A673 (cell line): ENCODE data around the gene VIPR1. TPM values are rescaled to one million over a fixed set of nuclear protein-coding genes. Genes with fewer than 3 reads are reported as not detected.

Source experiments
- BruUV-seq: library from RNA; stranded (reverse); fragments of 400-500 nt; replicated peaks from 2 replicates; lab custom pipeline; 2021; lab: Mats Ljungman, UMichigan
- CTCF ChIA-PET: fragments of 300-600 bp; sonication (Branson Sonifier 250); formaldehyde crosslinking; loops from one replicate; lab custom pipeline; 2022; ENCODE audit warnings: antibody characterized with exemption; lab: Charles Lee
- POLR2A ChIA-PET: fragments of 300-600 bp; sonication (Branson Sonifier 250); formaldehyde crosslinking; loops from one replicate; lab custom pipeline; 2022; ENCODE audit warnings: antibody characterized with exemption; ENCODE audit not compliant: low non-redundant PET; lab: Charles Lee
- DNase-seq: peaks from one replicate; pipeline ENCODE4 v3.0.0-alpha.2; 2015; ENCODE audit warnings: low spot score
- H3K27ac ChIP-seq: fragments of 200-600 bp; sonication (generic); 2 replicates; pipeline ENCODE4 v1.5.1; 2016; ENCODE audit warnings: mixed run types, low read depth, mild to moderate bottlenecking, mixed read lengths, antibody characterized with exemption, low read length; ENCODE audit not compliant: poor library complexity, severe bottlenecking
- H3K27me3 ChIP-seq: fragments of 200-600 bp; sonication (generic); replicated peaks from 2 replicates; pipeline ENCODE4 v1.6.1; 2017; ENCODE audit warnings: mixed run types, low read depth, mild to moderate bottlenecking, mixed read lengths, antibody characterized with exemption, low read length; ENCODE audit not compliant: insufficient read depth, poor library complexity
- H3K36me3 ChIP-seq: fragments of 200-600 bp; sonication (generic); 2 replicates; pipeline ENCODE4 v1.6.1; 2016; ENCODE audit warnings: mixed run types, mild to moderate bottlenecking, mixed read lengths, antibody characterized with exemption, low read length; ENCODE audit not compliant: insufficient read depth, poor library complexity, severe bottlenecking
- H3K4me1 ChIP-seq: fragments of 200-600 bp; sonication (generic); 2 replicates; pipeline ENCODE4 v1.6.1; 2017; ENCODE audit warnings: mixed run types, mild to moderate bottlenecking, mixed read lengths, antibody characterized with exemption, low read length; ENCODE audit not compliant: insufficient read depth, poor library complexity, severe bottlenecking
- H3K4me3 ChIP-seq: fragments of 200-600 bp; sonication (generic); 2 replicates; pipeline ENCODE4 v1.5.1; 2016; ENCODE audit warnings: low read depth, mixed run types, mild to moderate bottlenecking, mixed read lengths, low read length; ENCODE audit not compliant: poor library complexity, severe bottlenecking
- H3K9me3 ChIP-seq: fragments of 200-600 bp; sonication (generic); 2 replicates; pipeline ENCODE4 v1.6.1; 2016; ENCODE audit warnings: mixed run types, low read depth, mild to moderate bottlenecking, mixed read lengths, antibody characterized with exemption, low read length; ENCODE audit not compliant: poor library complexity, severe bottlenecking
- EZH2 ChIP-seq: fragments of 200-600 bp; sonication (generic); IDR thresholded peaks from 2 replicates; pipeline ENCODE4 v1.6.1; 2017; ENCODE audit warnings: borderline replicate concordance, low read depth, mild to moderate bottlenecking, mixed read lengths, antibody characterized with exemption, low read length; ENCODE audit not compliant: poor library complexity, severe bottlenecking
- intact Hi-C: fragments of 100-400 bp; cut with micrococcal nuclease; formaldehyde crosslinking; loops from one replicate; pipeline ENCODE4 v1.10.0; 2022; ENCODE audit not compliant: unreplicated experiment
- total RNA-seq: library from RNA; stranded (reverse); gene quantifications from 2 replicates; pipeline ENCODE4 v1.2.3, GENCODE V29; 2021
- TF ChIP-seq, protein P1 (sequence below): fragments of 300-800, 200-600 bp; sonication (generic); conservative IDR thresholded peaks from 2 replicates; pipeline ENCODE4 v1.5.1; 2017; ENCODE audit warnings: low read depth, mild to moderate bottlenecking, antibody characterized with exemption, low read length, moderate library complexity, mixed read lengths

The VIPR1 gene
- total RNA-seq, 1 experiment from 2014 or later = 0.26 TPM

GRCh38 chr3:42519568-42519962 lies 17.1 kb downstream of the VIPR1 start:
- TF ChIP-seq, protein P1, sequence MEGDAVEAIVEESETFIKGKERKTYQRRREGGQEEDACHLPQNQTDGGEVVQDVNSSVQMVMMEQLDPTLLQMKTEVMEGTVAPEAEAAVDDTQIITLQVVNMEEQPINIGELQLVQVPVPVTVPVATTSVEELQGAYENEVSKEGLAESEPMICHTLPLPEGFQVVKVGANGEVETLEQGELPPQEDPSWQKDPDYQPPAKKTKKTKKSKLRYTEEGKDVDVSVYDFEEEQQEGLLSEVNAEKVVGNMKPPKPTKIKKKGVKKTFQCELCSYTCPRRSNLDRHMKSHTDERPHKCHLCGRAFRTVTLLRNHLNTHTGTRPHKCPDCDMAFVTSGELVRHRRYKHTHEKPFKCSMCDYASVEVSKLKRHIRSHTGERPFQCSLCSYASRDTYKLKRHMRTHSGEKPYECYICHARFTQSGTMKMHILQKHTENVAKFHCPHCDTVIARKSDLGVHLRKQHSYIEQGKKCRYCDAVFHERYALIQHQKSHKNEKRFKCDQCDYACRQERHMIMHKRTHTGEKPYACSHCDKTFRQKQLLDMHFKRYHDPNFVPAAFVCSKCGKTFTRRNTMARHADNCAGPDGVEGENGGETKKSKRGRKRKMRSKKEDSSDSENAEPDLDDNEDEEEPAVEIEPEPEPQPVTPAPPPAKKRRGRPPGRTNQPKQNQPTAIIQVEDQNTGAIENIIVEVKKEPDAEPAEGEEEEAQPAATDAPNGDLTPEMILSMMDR = no peak
- no peak for TF ChIP-seq EZH2
- Histone ChIP-seq H3K4me1 (no peaks in the 10 kb centered on the region), H3K9me3 (no peaks in the 10 kb centered on the region), H3K27me3 (no peaks in the 10 kb centered on the region), H3K27ac (no peak overlapping the region), H3K36me3 (no peaks in the 10 kb centered on the region), H3K4me3 (no peak overlapping the region)
- ChIA-PET CTCF (no interaction called here), POLR2A (interaction anchor here (0.6 kb wide), 1 partner anchor 12 kb away, joined by 5 read pairs; no protein-coding TSS in a partner anchor)
- intact Hi-C loops = no loop called here
- no peak for DNase-seq
- no TSS peak for BruUV-seq

- Histone ChIP-seq H3K27me3 (no peaks in the 10 kb centered on the region), H3K27ac (no peak overlapping the region), H3K4me1 (no peaks in the 10 kb centered on the region), H3K36me3 (no peaks in the 10 kb centered on the region), H3K4me3 (no peak overlapping the region), H3K9me3 (no peaks in the 10 kb centered on the region)
- CTCF ChIA-PET = no interaction called here
- no peak for DNase-seq
- no TSS peak for BruUV-seq
- intact Hi-C loops = no loop called here
- TF ChIP-seq, protein P1 = no peak
- POLR2A ChIA-PET = no interaction called here
Measured at GRCh38 chr3:42520336-42520735, 17.9 kb downstream of the VIPR1 start.

DNA sequence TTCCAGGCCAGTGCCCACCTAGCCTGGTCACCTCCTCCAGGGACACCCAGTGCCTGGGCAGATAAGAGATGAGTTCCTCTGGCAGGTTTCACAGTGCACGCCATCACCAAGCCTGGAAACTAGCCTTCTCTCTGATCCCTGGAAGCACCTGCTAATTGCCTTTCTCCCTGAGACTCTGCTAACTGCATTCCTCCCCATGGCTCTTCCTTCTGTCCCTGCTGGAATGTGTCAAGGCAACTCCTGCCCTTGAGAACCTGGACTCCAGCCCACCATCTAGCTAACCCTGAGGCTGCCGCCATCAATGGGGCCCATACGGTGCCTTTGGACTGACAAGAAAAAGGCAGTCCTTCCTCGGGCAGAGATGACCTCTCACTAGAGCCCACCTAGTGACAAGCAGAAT lies 18.5 kb downstream of the VIPR1 start:
- no TSS peak for BruUV-seq
- H3K4me3 ChIP-seq = no peak overlapping the region
- no peaks in the 10 kb centered on the region for H3K36me3 ChIP-seq
- H3K9me3 ChIP-seq = no peaks in the 10 kb centered on the region
- ChIA-PET CTCF (no interaction called here), POLR2A (no interaction called here)
- H3K4me1 ChIP-seq = no peaks in the 10 kb centered on the region
- intact Hi-C loops = no loop called here
- H3K27ac ChIP-seq = no peak overlapping the region
- TF ChIP-seq, protein P1 = no peak
- no peak for TF ChIP-seq EZH2
- no peaks in the 10 kb centered on the region for H3K27me3 ChIP-seq
- no peak for DNase-seq
